Activated naive CD8-positive, alpha-beta T cell treated with anti-CD3 and anti-CD28 coated beads, Interleukin-2, amount 50 U/mL, for 24 hours (primary cell): Measurements from ENCODE around the gene KRT35.

Source experiments
- ATAC-seq: fragments of 150-1000 bp; cut with Tn5 transposase; one replicate; pipeline ENCODE4 v1.10.0; 2021
- DNase-seq: peaks from one replicate; pipeline ENCODE4 v3.0.0; 2021
- H3K27ac Mint-ChIP-seq: one replicate; pipeline ENCODE4 v1.8.0; 2021; ENCODE audit warnings: mild to moderate bottlenecking, mixed read lengths
- H3K27me3 Mint-ChIP-seq: one replicate; pipeline ENCODE4 v1.8.0; 2021; ENCODE audit warnings: mixed read lengths
- H3K36me3 Mint-ChIP-seq: one replicate; pipeline ENCODE4 v1.8.0; 2021; ENCODE audit warnings: low read depth, mixed read lengths
- H3K4me1 Mint-ChIP-seq: one replicate; pipeline ENCODE4 v1.8.0; 2021; ENCODE audit warnings: mixed read lengths
- H3K4me3 Mint-ChIP-seq: one replicate; pipeline ENCODE4 v1.8.0; 2021; ENCODE audit warnings: mild to moderate bottlenecking, moderate library complexity, mixed read lengths
- H3K9me3 Mint-ChIP-seq: one replicate; pipeline ENCODE4 v1.8.0; 2021; ENCODE audit warnings: mixed read lengths

Gene KRT35

DNA sequence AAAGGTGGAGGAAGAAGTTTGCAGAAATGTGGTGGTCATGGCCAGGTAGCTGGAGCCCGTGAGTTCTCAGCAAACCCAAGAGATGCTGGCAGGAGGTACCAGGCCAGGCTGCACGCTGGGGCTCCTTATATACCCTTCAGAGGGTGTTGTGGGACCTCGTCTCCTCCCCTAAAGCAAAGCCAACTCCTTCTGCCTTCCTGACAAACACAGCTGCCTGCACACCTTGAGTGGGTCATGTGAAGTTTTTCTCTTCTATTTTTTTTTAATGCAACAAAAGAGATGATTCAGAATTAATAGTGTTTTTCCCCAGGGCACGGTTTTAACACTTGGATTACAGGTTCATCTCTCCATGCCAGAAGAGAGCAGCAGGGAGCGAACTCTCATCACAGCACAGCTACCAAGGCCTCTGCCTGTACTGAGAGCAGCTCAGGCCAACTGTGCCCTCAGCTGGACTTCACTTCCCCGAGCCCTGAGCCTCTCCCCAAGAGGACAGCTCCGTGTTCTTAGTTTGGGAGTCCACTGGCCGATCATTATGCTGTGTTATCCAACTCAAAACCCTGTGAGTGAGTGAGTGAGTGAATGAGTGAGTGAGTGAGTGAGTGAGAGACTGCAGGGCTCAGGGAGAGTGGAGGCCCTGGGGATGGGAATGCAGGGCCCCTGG lies 38.0 kb upstream of the KRT35 start, which contains the start of gene KRT15:
TSS of gene KRT15 (minus strand) at position 102 of the 661 bp plus-strand sequence. CDS start at position 39, 63 bp downstream.
- no peak within 1 kb of the TSS for H3K4me3 Mint-ChIP-seq
- no peak within 1 kb of the TSS for H3K27ac Mint-ChIP-seq
- no peaks in the 10 kb centered on the region for H3K36me3 Mint-ChIP-seq
- DNase-seq (no peak), ATAC-seq (no peak)
- peaks cover 1% of the 10 kb centered on the region for H3K27me3 Mint-ChIP-seq
- no peaks in the 10 kb centered on the region for H3K4me1 Mint-ChIP-seq
- no peaks in the 10 kb centered on the region for H3K9me3 Mint-ChIP-seq

DNA sequence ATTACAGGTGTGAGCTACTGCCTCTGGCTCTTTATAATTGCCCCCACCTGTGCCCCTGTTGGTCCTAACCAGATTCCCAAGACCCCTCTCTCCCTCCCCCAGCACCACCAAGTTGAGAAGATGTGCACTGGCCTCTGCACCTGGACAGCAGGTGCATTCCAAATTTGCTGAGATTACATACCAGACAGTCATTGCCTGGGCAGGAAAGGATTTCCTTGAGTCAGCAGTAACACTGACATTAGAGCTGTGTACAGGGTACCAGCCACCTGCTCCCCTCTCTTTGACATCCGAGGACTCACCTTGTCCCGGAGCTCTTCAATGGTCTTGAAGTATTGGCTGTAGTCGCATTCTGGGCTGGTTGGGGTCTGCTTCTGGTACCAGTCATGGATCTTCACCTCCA lies 37.1 kb upstream of the KRT35 start:
- Mint-ChIP-seq H3K27ac (no peak overlapping the region), H3K4me1 (no peaks in the 10 kb centered on the region), H3K36me3 (no peaks in the 10 kb centered on the region), H3K9me3 (no peaks in the 10 kb centered on the region), H3K4me3 (no peak overlapping the region), H3K27me3 (peaks cover 1% of the 10 kb centered on the region)
- no peak for ATAC-seq
- DNase-seq, result no peak

DNA sequence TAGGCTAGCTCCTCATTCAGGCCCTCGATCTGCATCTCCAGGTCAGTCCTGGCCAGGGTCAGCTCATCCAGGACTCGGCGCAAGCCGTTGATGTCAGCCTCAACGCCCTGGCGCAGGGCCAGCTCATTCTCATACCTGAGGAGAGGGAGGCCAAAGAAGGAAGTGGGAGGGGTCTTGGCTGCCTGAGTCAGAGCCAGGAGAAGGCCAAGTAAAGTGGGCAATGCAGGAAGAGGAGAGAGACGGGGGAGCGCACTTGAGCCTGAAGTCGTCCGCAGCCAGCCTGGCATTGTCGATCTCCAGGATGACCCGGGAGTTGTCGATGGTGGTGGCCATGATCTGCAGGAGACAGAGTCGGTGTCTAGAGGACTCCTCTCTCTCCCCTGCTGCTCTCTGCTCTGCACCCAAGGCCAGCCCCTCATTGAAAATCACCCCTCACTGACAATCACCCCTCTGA lies 35.9 kb upstream of the KRT35 start:
- H3K36me3 Mint-ChIP-seq, result no peaks in the 10 kb centered on the region
- no peaks in the 10 kb centered on the region for H3K4me1 Mint-ChIP-seq
- H3K27ac Mint-ChIP-seq, result no peak overlapping the region
- no peak for ATAC-seq
- H3K9me3 Mint-ChIP-seq, result no peaks in the 10 kb centered on the region
- DNase-seq, result no peak
- peaks cover 1% of the 10 kb centered on the region for H3K27me3 Mint-ChIP-seq
- H3K4me3 Mint-ChIP-seq, result no peak overlapping the region

DNA sequence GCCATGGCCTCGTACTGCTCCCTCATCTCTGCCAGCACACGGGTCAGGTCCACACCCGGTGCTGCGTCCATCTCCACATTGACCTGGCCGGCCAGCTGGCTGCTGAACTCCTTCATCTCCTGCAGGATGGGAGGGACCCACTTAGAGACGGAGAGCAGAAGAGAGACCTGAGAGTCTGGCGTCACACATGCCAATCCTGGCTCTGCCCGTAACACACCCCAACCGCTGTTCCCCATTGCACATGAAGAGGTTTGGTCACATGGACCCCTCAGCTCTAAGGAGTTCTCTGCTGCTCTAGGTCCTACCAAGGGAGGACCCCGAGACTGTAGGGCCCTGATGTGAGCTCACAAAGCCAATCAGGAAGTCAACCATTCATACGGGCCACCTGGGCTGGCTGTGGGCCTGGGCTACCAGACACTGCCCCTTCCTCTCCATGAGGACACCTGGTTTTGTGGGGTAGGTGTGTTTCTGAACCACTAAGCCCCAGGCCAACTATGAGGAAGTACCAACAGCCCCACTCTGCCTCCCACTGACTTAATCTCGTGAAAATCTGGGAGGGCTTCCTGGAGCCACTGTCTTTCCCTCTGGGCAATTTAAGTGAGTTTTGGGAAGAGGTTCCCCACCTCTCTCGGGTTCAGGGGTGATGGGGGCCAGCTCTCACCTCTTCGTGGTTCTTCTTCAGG lies 35.3 kb upstream of the KRT35 start:
- Mint-ChIP-seq H3K27me3 (peaks cover 1% of the 10 kb centered on the region), H3K4me1 (no peaks in the 10 kb centered on the region), H3K9me3 (no peaks in the 10 kb centered on the region), H3K36me3 (no peaks in the 10 kb centered on the region), H3K4me3 (no peak overlapping the region), H3K27ac (no peak overlapping the region)
- no peak for DNase-seq
- ATAC-seq, result no peak

DNA sequence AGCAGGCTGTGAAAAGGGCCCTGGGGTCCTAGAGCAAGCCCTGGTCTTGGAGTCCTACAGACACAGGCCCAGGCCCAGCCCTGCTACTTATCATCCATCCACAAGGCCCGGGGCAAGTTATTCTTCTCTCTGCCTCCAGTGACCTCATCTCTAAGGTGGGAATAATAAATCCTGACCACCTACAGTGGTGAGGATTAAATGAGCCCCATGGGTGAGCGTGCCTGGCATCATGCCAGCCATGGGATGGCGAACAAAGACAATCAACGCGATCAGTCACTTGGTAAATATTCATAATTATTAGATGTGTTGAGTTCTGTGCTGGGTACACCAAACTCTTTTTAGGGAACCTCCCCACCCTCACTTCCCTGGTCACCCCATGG lies 32.2 kb upstream of the KRT35 start:
- H3K27ac Mint-ChIP-seq, result no peak overlapping the region
- H3K36me3 Mint-ChIP-seq, result no peaks in the 10 kb centered on the region
- H3K4me3 Mint-ChIP-seq, result no peak overlapping the region
- no peaks in the 10 kb centered on the region for H3K9me3 Mint-ChIP-seq
- H3K4me1 Mint-ChIP-seq, result no peaks in the 10 kb centered on the region
- ATAC-seq, result no peak
- peaks cover 1% of the 10 kb centered on the region for H3K27me3 Mint-ChIP-seq
- DNase-seq, result no peak

DNA sequence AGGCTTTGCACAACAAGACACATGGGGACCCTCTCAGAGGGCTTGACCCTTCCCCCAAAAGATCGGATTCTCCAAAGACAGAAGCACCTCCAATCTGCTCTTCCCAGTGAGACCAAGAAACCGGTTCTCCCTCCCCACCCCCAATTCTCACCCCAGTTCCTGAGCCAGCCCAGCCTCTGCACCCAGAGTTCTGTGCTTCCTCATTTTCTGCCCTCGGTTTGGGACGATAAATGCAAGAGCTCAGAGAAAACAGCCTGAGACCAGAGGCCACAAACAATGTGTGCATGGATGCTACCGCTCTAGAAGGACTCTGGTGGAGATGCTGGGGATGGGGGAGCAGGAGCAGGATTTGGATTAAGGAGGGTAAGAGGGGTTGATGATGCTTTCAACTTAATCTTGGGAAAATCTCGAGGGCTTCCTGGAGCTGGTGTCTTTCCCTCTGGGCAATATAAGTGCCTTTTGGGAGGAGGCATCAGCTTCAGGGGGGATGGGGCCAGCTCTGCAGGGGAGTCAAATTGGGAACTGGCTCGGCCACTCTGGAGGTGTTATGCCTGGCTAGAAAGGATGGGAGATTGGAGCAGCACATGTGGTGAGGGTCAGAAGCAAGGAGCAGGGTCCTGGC lies 31.7 kb upstream of the KRT35 start:
- H3K4me1 Mint-ChIP-seq, result no peaks in the 10 kb centered on the region
- H3K36me3 Mint-ChIP-seq, result no peaks in the 10 kb centered on the region
- H3K4me3 Mint-ChIP-seq, result no peak overlapping the region
- H3K9me3 Mint-ChIP-seq, result no peaks in the 10 kb centered on the region
- no peak for ATAC-seq
- no peaks in the 10 kb centered on the region for H3K27me3 Mint-ChIP-seq
- no peak overlapping the region for H3K27ac Mint-ChIP-seq
- no peak for DNase-seq

DNA sequence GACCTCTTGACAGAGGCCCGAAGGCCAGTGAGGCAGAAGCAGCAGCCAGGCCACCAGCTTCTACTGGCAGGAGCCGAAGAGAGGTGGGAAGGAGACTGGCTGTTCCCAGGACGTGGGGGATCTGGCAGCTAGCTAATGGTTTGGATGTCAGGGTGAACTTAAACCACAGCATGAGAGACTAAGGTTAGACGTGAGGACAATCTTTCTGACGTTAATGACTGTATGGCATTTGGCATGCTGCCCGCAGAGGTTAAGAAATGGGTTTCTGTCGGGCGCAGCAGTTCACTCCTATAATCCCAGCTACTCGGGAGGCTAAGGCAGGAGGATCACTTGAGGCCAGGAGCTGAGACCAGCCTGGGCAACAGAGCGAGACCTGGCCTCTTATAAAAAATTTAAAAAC lies 30.8 kb upstream of the KRT35 start:
- H3K27ac Mint-ChIP-seq, result no peak overlapping the region
- no peak overlapping the region for H3K4me3 Mint-ChIP-seq
- no peaks in the 10 kb centered on the region for H3K9me3 Mint-ChIP-seq
- no peaks in the 10 kb centered on the region for H3K36me3 Mint-ChIP-seq
- H3K4me1 Mint-ChIP-seq, result no peaks in the 10 kb centered on the region
- DNase-seq (no peak), ATAC-seq (no peak)
- H3K27me3 Mint-ChIP-seq, result no peaks in the 10 kb centered on the region

DNA sequence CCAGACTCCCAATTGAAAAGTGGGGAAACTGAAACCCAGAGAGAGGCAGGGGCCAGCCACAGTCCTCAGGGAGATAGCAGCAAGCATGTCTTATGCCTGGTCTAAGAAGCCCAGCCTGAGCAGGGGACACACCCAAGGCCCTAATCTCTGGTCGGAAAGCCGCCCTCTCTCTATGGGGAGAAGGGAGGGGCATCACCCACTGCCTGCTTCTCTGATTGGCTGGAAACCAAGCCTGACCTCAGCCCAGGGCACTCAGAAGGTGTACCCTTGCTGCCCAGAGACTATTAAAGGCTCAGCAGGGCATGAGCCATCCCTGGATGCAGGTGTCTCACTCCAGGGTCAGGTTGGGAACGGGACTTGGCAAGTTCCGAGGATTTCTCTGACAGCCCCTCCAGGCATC lies 30.2 kb upstream of the KRT35 start:
- H3K27ac Mint-ChIP-seq, result no peak overlapping the region
- DNase-seq, result no peak
- no peaks in the 10 kb centered on the region for H3K4me1 Mint-ChIP-seq
- H3K36me3 Mint-ChIP-seq, result no peaks in the 10 kb centered on the region
- H3K4me3 Mint-ChIP-seq, result no peak overlapping the region
- no peak for ATAC-seq
- H3K27me3 Mint-ChIP-seq, result no peaks in the 10 kb centered on the region
- no peaks in the 10 kb centered on the region for H3K9me3 Mint-ChIP-seq

DNA sequence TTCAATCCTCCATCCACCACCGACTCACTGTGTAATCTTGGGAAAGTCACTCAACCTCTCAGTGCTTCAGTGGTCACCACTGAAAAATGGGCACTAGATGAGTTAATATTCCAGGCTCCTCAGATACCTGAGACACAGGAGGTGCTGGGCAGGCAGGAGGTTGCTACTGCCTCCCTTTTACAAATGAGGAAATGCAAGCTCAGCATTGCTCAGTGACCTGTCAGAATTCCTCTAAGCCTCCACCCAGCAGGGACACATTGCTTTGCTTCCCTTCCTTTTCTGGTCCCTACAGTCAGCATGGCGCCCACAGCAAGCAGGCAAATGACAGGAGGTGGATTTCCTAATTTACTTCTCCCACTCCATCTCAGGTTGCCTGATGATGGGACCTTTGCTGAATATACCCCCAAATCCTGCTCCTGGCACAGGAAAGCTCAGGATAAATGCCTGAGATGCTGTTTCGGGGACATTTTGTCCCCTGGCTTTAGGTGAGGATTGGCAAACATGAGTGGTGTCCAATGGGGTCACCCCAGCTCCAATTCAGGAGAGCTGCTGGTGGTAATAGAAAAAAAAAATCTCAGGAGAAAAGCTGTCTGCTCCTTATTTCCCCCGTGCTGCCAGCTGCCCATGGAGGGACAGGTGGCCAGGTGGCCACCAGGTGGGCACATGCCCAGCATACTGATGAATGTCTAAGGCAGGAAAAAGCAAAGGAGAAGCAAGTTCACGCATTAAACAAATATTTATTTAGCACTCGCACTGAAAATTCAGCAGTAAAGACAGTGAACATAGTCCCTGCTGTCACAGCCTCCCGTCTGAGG lies 29.5 kb upstream of the KRT35 start:
- H3K9me3 Mint-ChIP-seq, result no peaks in the 10 kb centered on the region
- no peak overlapping the region for H3K27ac Mint-ChIP-seq
- no peak overlapping the region for H3K4me3 Mint-ChIP-seq
- DNase-seq, result no peak
- H3K36me3 Mint-ChIP-seq, result no peaks in the 10 kb centered on the region
- H3K27me3 Mint-ChIP-seq, result no peaks in the 10 kb centered on the region
- no peaks in the 10 kb centered on the region for H3K4me1 Mint-ChIP-seq
- no peak for ATAC-seq

DNA sequence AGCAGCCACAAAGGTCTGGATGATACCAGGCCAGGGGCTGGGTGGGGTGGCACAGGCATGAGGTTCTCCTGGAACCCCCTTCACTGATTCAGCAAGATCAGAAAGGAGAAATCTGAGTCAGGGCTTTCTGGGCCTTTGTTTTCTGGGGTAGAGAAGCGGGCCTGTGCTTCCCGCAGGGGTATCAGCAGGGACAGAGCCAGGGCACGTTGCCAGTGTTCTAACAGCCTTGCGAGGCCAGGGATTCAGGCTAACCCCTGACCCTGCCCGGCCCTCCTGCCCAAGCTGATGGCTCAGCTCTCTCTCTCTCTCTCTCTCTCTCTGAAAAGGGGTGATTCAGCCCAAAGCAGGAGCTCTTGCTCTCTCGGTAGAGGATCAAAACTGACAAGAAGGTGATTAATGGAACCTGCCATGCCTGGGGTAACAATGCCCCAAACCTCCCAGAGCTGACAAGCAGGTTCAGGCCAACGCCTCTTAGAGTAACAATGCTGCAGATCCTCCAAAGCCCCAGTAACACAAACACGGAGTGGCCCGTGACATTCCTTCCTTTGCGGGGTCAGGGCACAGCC lies 26.4 kb upstream of the KRT35 start:
- H3K27me3 Mint-ChIP-seq, result no peaks in the 10 kb centered on the region
- no peak overlapping the region for H3K27ac Mint-ChIP-seq
- no peaks in the 10 kb centered on the region for H3K36me3 Mint-ChIP-seq
- no peak overlapping the region for H3K4me3 Mint-ChIP-seq
- no peaks in the 10 kb centered on the region for H3K4me1 Mint-ChIP-seq
- ATAC-seq (no peak), DNase-seq (no peak)
- no peaks in the 10 kb centered on the region for H3K9me3 Mint-ChIP-seq

DNA sequence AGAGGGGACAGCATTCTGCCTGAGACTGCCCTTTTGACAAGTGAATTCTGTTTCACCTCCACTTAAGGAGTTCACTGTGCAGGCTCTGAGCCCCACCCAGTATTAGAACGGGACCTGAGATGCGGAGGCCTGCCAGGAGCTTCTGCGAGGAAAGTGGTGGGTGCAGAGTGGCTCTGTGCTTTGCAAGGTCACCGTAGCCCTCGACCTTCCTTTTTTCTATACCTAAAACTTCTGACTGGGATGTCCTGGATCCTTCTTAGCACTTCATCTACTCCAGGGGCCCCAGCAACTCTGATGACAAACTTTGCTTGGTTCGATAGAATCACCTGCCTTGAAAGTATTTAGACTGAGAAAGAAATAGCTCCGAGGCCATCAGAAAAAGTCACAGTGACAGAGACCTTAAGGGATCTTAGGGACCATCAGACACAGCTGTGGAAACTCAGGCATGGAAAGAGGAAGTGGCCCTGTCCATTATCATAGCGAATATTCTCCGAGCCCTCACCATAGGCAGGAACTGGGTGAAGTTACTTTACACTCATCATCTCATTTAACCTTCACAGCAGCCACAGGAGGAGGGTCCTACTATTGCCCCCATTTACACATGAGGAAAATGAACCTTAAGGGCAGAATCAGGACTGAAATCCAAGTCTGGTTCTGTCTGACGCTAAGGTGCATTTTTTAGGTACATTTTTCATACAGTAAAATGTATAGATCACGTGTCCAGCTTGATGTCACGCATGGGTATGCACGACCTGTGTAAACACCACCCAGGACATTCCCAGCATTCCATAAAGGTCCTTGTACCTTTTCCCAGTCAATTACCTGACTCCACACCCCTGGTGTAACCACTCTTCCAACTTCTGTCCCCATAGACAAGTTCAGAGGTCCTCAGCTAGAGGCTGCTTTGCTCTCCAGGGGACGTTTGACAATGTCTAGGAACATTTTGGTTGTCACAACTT lies 25.1 kb upstream of the KRT35 start:
- H3K4me1 Mint-ChIP-seq, result no peaks in the 10 kb centered on the region
- H3K27ac Mint-ChIP-seq, result no peak overlapping the region
- no peak overlapping the region for H3K4me3 Mint-ChIP-seq
- no peaks in the 10 kb centered on the region for H3K9me3 Mint-ChIP-seq
- no peaks in the 10 kb centered on the region for H3K27me3 Mint-ChIP-seq
- H3K36me3 Mint-ChIP-seq, result no peaks in the 10 kb centered on the region
- DNase-seq (no peak), ATAC-seq (no peak)

DNA sequence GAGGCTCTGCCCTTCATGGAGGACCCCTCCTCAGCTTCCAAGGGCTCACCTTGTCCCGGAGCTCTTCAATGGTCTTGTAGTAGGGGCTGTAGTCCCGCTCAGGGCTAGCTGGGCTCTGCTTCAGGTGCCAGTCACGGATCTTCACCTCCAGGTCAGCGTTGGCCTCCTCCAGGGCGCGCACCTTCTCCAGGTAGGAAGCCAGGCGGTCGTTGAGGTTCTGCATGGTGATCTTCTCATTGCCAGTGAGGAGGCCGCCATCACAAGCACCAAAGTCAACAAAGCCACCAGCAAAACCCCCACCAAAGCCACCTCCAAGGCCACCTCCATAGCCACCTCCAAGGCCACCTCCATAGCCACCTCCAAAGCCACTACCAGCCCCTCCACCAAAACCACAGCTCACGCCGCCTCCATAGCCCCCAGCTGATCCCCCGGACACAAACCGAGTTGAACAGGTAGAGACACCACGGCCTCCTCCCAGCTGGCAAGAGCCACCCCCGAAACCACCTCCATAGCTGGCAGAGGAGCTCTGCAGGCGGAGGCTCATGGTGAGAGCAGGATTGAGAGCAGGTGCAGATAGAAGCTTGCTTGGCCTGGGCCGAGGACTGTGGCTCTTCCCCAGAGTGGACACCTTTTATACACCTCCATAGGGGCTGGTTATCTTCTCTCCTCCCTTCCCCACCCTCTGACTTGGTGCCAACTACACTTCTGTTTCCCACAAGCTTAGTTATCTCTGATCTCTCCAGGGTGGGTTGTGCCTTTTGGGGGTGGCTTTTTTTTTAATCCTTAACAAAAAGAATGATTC lies 24.3 kb upstream of the KRT35 start, which contains the start of gene KRT13:
TSS of gene KRT13 (minus strand) at position 606 of the 802 bp plus-strand sequence. CDS start at position 544, 62 bp downstream.
- ATAC-seq (no peak), DNase-seq (no peak)
- no peak within 1 kb of the TSS for H3K27ac Mint-ChIP-seq
- H3K4me3 Mint-ChIP-seq, result no peak within 1 kb of the TSS
- H3K4me1 Mint-ChIP-seq, result peaks cover 2% of the 10 kb centered on the region
- H3K9me3 Mint-ChIP-seq, result no peaks in the 10 kb centered on the region
- H3K27me3 Mint-ChIP-seq, result no peaks in the 10 kb centered on the region
- H3K36me3 Mint-ChIP-seq, result no peaks in the 10 kb centered on the region
